ENCODE measurements around the gene APP. TPM values are rescaled to one million over a fixed set of nuclear protein-coding genes. Genes with fewer than 3 reads are reported as not detected.

The APP gene
- total RNA-seq: 1,315 and 1,335 TPM in 2 replicates

DNA sequence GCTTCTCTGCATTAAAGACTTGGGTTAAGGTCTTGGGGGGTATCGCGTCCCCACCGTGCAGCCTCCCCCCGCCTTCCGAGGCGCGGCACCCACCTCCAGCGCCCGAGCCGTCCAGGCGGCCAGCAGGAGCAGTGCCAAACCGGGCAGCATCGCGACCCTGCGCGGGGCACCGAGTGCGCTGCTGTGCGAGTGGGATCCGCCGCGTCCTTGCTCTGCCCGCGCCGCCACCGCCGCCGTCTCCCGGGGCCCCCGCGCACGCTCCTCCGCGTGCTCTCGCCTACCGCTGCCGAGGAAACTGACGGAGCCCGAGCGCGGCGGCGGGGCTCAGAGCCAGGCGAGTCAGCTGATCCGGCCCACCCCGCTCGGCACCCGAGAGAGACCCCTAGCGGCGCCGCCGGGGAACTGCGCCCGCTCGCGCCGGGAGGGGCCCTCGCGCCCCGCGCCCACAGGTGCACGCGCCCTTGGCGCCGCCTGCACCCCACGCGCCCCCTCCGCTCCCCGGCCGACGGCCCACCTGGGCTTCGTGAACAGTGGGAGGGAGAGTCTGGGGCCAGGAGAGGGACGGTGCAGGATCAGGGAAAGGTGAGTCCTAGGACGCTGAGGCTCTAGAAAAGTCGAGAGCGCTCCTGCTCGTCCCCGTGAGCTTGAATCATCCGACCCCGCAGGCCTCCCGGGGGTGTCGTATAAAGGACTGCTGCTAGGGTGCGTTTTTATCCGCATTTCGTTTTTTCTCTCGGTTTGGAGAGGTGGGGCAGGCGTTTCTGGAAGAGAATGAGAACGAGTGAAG lies at the start of gene APP:
Gene APP (minus strand): TSS at position 300 of the 787 bp plus-strand sequence. CDS start 150 bp downstream, at position 150.
- DNase-seq (ENCODE audit: low read depth, low spot score): peak; percentile 39

GRCh38 chr21:26212220-26212619 lies 41.6 kb upstream of the APP start:
- no peak for DNase-seq (ENCODE audit: low read depth, low spot score)

DNA sequence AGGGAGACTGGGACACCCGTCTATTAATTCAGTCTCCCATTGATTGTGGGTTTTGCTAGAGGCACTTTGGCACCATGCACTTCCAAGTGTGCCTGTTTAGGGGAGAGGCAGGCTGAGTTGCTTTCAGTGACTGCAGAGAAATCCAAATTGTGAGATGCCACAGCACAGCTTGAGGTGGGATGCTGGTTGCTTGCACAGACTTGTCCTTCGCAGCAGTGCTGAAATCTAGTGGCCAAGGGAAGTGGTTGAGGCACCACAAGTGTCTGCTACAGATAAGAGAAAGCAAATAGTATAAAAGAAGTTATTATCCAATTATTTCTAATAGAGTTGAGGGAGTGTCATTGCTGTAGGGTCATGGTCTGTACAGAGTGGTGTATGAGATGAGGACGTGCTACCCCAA lies 40.0 kb upstream of the APP start:
- no peak for DNase-seq (ENCODE audit: low read depth, low spot score)

GRCh38 chr21:26207021-26207420 lies 36.5 kb upstream of the APP start:
- no peak for DNase-seq (ENCODE audit: low read depth, low spot score)

DNA sequence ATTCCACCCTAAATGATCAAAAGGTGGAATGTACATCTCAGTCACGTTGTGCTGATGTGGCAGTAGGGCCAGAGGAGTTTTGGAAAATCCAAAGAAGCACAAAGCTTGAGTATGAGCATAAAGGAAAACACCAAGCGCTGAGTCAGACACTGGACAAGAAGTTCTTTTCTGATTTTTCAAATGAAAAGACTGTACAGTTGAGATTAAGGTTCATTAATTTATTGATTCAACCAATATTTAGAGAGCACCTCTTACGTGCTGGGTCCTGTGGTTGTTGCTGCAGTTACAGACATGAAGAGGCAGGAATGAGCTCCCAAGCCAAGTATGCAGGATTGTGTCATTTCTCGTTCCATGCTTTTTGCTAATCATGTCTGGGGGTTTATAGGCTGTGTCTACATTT lies 28.9 kb upstream of the APP start:
- no peak for DNase-seq (ENCODE audit: low read depth, low spot score)

DNA sequence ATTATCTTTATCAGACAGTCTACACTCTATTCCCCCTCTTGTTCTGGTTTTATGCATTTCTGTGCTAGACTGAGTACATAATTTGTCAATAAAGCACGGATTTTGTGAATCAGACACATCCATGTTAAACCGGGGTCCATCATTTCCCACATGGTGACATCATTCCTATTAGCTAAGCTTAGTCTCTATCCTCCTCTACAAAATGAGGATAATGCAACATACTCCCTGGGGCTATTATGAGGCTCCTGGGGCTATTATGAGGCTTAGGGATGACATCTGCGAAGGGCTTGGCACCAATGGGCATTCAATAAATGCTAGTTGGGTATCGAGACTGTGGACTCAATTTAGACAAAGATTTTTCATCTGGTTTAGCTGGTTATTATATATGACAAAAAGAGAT lies 25.1 kb upstream of the APP start:
- no peak for DNase-seq (ENCODE audit: low read depth, low spot score)

DNA sequence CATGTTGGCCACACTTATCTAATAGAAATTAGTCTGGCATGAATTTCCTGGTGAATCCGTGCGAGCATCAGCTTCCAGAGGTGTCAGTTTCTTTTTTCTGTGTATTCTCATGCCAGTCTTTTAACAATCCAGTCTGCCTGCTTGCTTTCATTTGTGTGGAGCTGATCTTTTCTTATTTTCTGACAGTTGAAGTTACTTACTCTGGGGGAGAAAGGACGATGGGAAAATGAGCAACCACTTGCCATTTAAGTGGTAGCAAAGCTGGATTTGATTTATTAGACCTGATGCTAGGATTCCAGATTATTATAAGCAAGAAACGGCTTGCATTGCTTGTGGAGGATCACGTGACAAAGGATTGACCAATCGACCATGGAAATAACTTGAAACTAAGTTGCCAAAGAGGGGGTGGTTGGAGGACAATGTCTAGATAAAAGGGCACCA lies 24.3 kb upstream of the APP start:
- DNase-seq (ENCODE audit: low read depth, low spot score): no peak

- no peak for DNase-seq (ENCODE audit: low read depth, low spot score)
These were observed 23.8 kb upstream of the APP start for GRCh38 chr21:26194326-26194725.

GRCh38 chr21:26191609-26192008 lies 21.0 kb upstream of the APP start:
- DNase-seq (ENCODE audit: low read depth, low spot score): no peak

DNA sequence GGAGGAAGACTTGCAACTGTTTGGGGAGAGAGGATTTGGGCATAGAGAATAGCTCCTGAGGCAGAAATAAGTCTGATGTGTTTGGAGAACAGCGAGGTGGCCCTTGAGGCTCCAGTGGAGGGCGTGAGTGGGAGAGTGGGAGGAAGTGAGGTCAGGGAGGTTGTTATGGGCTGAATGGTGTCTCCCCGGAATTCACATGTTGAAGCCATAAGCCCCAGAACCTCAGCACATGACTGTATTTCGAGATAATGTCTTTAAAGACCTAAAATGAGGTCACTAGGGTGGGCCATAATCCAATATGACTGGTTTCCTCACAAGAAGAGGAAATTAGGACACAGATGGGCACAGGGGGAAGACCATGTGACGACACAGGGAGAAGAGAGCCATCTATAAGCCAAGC lies 17.9 kb upstream of the APP start:
- no peak for DNase-seq (ENCODE audit: low read depth, low spot score)

- no peak for DNase-seq (ENCODE audit: low read depth, low spot score)
These were observed 14.9 kb upstream of the APP start for GRCh38 chr21:26185446-26185845.

- no peak for DNase-seq (ENCODE audit: low read depth, low spot score)
These were observed 14.5 kb upstream of the APP start for GRCh38 chr21:26185021-26185420.

DNA sequence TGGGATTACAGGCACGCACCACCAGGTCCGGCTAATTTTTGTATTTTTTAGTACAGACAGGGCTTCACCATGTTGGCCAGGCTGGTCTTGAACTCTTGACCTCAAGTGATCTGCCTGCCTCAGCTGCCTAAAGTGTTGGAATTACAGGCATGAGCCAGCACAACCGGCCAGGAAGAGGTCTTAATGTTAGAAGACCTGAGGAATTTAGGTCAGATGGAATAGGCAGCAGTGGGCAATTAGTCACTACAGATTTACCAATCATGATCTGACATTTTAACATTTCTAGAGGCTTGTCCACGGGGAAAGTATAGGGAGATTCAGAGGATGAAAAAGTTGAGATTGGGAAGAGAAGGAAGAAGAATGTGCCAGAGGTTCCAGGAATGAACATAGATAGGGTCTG lies 8.9 kb upstream of the APP start:
- DNase-seq (ENCODE audit: low read depth, low spot score): no peak

DNA sequence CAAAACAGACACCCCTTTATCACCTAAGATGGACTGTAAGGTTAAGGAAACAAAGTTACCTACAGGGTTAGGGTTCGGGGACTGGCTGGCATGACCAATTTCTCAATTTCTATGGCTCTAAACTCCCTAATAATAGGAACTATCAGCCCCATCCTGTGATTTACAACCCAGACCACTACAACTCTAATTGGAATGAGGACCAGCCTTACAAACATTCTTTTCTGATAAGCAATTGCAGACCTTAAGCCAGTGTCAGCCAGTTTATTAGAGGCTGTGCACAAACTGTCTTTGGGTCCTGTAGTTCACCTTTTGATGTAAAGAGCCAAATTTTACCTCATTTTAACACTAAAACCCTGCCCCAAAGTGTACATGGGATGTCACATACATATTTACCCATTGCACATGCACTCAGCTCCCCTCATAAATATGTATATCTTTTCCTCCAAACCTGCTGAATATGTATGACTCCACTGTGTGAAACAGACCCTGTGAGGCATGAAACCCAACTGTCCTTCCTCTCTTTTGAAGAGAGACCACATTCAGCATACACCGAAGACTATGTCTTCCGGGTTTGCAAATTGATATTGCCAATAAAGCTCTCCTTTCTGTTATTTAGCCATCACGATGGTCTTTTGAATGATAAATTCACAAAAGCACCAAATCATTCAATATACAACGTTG lies 7.3 kb upstream of the APP start:
- DNase-seq (ENCODE audit: low read depth, low spot score): no peak

DNA sequence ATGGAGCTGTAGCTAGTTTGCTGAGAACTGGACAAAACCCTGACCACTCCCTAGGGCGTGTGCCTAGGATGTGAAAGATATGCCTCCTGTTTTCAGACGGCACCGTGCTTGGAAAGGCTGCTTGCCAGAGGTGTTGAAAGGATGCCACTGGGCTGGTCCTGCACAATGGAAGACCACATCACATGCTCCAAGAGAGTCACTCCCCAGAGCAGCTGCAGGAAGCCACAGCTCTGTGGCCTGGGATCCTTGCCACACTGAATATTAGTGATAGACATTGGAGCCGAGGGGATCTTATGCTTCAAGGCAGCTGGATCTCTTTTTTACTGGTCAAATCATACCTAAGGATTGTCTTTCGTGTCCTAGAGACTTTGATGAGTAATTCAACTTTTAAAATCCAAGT lies 6.6 kb upstream of the APP start:
- DNase-seq (ENCODE audit: low read depth, low spot score): no peak

- no peak for DNase-seq (ENCODE audit: low read depth, low spot score)
These were observed 909 bp upstream of the APP start for GRCh38 chr21:26171258-26172100.

DNA sequence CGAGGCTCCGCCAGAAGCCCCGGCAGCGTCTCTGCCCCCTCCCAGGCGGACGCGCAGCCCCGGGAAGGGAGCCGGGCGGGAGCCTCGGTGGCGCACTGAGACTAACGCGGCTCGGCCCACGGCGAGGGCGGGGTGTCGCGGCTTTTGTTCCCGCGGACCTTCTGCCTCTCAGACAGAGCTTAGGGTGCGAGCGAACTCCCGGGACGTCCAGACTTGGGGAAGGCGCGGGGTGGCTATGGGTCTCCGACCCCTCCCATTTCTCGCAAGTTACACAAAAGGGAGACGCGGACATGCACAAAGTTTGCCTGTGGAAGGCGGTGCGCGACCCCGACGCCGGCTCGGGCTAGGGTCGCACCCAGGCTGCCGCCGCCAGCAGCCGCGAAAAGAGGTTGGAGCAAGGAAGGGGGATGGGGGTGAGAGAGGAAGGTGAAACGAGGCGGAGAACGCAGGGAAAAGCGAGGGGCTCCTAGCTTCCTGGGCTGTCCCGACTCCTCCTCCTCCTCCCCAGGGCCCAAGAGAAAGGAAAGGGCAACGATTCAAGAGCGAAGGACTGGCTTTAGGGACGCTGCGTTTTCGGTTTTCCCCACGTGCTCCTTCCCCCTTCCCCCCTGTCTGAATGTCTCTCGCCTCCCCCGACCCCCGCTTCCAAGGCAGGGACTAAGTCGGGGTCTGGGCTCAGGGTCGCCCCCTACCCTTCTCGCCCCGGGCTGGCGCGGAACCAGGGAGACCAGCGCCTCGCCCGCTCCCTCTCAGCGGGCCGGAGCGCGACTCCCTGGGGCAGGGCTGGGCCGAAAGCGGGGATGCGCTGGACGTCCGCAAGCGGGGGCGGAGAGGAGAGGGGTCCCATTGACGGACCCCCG lies 729 bp downstream of the APP start:
- no peak for DNase-seq (ENCODE audit: low read depth, low spot score)

DNA sequence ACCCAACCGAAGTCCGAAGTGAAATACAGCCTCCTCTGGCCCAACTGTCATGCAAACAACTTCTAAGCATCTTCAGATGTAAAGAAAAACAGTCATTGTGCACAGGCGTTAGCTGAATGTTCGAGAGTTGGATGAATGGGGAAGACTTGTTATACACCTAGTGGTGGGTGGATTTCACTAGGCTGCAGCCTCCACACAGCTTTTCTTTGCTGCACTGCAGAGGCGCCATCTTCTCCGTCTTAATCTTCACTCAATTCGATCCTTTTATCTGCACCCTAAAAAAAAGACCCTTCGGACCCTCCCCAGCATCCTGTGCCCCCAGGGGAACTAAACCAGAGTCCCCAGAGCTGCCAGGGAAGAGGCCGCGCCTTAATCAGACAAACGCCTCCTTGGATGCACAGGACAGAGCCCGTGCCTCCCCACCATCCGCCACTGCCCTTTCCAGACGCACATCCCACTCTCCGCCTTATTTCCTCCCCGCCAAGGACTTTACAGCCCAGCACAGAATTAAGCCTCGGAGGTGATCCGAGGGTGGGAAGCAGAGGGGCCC lies 1.4 kb downstream of the APP start:
- peak; percentile 27 for DNase-seq (ENCODE audit: low read depth, low spot score)

- no peak for DNase-seq (ENCODE audit: low read depth, low spot score)
These were observed 2.2 kb downstream of the APP start for GRCh38 chr21:26168371-26168770.

- DNase-seq (ENCODE audit: low read depth, low spot score): no peak
These were observed 3.0 kb downstream of the APP start for GRCh38 chr21:26167593-26167992.

- DNase-seq (ENCODE audit: low read depth, low spot score): no peak
These were observed 5.2 kb downstream of the APP start for GRCh38 chr21:26165331-26165730.

Data from pulmonary artery endothelial cell (primary cell).